ENCODE results near the gene CABP7.
A peak's percentile ranks its signal among the peaks of the same experiment; 100 is the strongest.

CABP7 gene

GRCh38 chr22:29702931-29703501 is 16.8 kb upstream of the CABP7 start:
- DNase-seq = no peak

DNA sequence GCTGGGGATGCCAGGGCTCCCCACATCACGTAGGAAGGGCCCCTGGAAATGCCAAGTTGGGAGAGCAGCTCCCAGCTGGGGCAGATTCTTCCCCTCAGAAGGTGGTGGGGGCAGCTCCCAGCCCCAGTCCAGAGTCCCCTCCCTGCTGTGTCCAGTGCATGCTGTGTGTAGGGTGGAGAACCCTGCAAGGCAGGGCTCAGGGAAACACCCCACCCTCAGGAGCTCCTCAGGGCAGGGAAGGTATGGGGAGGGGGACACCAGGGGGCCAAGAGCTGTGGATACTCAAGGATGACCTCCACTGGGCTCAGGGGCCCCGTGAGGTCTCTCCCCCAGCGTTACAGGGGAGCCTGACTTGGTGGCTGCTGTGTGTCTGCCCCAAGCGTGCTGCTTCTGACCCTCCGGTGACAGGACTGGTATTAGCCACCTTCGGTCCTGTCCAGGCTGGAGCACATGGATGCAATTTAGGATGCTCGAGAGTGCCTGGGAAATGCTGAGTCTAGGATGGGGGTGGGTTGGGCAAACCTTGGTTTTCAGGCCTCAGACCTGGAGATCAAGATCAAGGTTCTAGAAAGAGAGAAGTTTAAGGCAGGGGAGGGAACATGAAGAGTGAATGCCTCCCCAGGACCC is 16.1 kb upstream of the CABP7 start:
- DNase-seq = no peak

- DNase-seq = no peak
Observed at GRCh38 chr22:29704528-29705285, 15.1 kb upstream of the CABP7 start.

- DNase-seq = no peak
Observed at GRCh38 chr22:29705651-29706050, 14.2 kb upstream of the CABP7 start.

DNA sequence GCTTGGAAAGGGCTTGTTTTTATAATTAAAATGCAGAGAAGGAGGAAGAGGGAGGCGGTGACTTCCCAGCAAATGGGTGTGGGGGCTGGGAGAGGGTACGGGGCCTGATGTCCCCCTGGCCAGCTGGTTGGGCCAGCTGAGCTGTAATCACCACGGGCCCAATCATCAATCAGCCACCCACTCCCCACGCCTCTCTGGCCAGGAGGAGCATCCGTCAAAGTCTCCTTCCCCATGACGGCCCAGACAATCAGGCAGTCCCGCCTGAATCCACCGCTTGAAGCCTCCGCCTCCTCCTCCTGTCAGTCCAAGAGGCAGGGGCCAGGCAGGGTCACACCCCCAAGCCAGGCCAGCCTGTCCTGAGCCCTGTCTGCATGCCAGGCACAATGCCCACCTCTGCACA is 13.3 kb upstream of the CABP7 start:
- no peak for DNase-seq

GRCh38 chr22:29707010-29707409 is 12.8 kb upstream of the CABP7 start:
- no peak for DNase-seq

GRCh38 chr22:29707471-29707870 is 12.3 kb upstream of the CABP7 start:
- DNase-seq = no peak

- DNase-seq = no peak
Observed at GRCh38 chr22:29710193-29710592, 9.6 kb upstream of the CABP7 start.

GRCh38 chr22:29710922-29711593 is 8.7 kb upstream of the CABP7 start:
- DNase-seq = no peak

GRCh38 chr22:29712119-29712518 is 7.7 kb upstream of the CABP7 start:
- no peak for DNase-seq

GRCh38 chr22:29713156-29713727 is 6.6 kb upstream of the CABP7 start:
- no peak for DNase-seq

DNA sequence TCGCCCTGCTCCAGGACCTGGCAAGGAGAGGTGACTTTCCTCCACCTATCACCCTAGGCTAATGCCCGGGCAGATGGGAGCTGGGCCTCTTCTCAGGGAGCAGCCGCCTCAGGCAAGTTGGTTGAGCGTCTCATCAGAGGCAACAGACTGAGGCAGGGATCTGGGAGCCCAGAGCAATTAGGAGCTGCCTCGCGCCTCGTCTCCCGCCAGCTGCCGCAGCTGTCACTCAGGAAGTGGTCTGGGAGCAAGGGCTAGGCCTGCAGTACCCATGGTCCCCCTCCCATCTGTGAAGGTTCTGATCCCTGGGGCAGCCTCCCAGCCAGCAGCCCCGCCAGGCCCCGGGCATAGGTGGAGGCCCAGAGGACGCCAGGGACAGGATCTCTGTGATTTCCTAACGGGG is 4.6 kb upstream of the CABP7 start:
- DNase-seq = no peak

GRCh38 chr22:29715705-29716104 is 4.1 kb upstream of the CABP7 start:
- DNase-seq = no peak

DNA sequence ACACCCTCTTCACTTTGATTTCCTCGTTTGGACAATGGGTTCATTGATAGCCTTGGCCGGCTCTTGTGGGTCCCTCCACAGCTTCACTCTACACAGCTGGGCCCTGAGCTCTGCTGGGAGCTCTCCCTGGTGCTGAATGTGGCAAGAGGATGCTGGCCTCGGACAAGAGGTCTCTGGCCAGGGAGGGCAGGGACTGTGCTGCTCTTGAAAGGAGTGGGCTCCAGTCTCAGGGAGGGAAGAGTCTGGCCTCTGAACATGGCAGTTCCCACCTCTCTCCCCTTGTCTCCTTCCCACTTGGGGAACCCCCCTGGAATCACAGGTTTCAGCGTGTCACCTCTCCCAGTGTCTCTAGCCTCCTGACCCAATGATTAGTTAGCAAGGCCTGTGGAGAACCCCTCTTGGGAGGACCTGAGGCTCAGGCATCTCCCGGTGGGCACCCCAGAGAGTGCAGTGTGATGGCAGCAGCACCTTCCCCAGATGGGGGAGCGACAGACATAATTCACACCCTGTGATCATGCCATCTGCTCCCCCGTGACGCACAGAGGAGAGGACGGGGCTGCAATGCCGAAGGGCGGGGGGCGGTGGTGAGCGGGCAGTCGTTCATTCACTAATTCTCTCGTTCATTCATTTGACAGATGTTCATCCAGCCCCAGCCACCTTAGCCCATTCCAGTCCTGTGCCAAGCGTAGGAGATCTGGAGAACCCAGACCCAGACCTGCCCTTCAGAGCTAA is 2.8 kb upstream of the CABP7 start:
- DNase-seq = peak; percentile 32

DNA sequence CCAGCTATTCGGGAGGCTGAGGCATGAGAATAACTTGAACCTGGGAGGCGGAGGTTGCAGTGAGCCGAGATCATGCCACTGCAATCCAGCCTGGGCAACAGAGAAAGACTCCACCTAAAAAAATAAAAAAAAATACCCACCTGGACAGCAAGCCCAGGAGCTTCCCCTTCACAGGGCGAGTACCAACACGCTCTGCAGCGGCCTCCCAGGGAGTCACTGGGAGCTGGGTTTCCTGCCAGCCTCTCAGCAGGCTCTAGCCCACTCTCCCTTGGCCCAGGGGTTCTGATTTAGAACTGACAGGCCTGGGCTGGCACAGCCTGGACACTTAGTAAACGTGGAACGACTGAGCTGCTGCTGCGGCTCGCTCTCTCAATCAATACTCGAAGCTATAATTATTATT is 2.0 kb upstream of the CABP7 start:
- DNase-seq = no peak

GRCh38 chr22:29718949-29719898 is 579 bp upstream of the CABP7 start:
- no peak for DNase-seq

- no peak for DNase-seq
Observed at GRCh38 chr22:29720811-29721323, 1.1 kb downstream of the CABP7 start.

DNA sequence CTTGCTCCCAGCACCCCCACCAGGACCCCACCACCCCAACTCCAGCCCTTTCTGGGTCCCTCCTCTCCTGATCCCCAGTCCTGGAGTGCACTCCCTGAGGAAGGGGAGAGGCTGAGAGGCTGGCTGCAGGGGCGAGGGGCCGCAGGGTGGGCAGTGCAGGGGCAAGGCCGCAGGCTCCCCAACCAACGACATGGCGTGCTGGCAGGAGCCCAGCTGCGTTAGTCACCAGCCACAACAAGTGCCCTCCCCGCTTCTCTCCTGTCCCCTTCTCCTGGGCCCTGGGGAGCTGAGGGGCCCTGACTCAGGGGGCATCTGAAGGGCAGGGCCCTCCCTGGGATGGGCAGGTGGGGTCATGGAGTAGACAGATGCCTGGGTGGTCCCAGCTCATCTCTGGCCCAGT is 2.3 kb downstream of the CABP7 start:
- DNase-seq = no peak

DNA sequence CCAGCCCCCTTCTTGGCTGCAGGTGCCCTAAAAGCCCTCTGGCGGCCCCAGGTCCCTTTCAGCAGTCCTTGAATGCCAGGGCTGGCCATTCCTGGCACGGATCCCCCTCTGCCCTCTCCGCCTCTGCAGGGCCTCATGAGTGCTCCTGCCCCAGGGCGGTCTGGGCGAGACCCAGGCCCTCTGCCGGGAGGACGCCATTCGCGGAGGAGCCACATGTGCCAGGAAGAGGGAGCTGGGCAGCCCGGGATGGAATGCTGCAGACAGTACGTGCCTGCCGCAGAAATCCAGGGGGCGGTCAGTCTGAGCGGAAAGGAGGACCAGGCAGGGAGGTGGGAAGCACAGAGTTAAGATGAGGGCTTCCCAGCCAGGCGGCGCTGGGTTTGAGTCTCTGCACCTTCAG is 2.8 kb downstream of the CABP7 start:
- no peak for DNase-seq

GRCh38 chr22:29723766-29724165 is 4.0 kb downstream of the CABP7 start:
- DNase-seq = no peak

GRCh38 chr22:29724843-29725242 is 5.0 kb downstream of the CABP7 start:
- no peak for DNase-seq

All from MV-4-11 (cell line).